Embryonic facial prominence (tissue), 1 donor: Measurements from ENCODE around the gene CXorf65.
A peak's percentile ranks its signal among the peaks of the same experiment; 100 is the strongest.

Source experiments
- DNase-seq: peaks from one replicate; pipeline ENCODE4 v3.0.0-alpha.2; 2016; ENCODE audit errors: extremely low spot score

Gene CXorf65

DNA sequence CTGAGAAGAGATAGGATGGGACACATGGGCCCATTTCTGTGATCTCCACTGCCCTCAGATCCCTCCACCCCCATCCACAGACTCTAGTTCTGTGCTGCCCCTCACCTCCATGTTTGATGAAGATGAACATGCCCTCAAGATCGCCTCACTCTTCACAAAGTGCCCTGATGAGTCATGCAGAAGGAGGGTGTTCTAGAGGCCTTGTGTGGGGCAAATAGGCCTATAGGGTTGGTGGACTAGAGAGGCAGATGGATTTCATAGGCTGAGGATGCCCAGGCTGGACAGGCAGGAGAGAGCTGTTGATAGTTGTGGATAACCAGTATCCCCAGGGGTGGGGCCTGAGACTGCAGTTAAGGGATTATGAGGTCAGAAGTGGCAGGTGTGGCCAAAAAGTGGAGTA lies at the start of gene CXorf65:
Gene CXorf65, minus strand, starts transcription at position 314 of the 400 bp plus-strand sequence. Its CDS starts 184 bp downstream, at position 130.
- no peak for DNase-seq

GRCh38 chrX:71154641-71155040 lies 48.1 kb upstream of the CXorf65 start:
- DNase-seq: no peak

- no peak for DNase-seq
Observed at GRCh38 chrX:71154196-71154595, 47.7 kb upstream of the CXorf65 start.

GRCh38 chrX:71151366-71151765 lies 44.8 kb upstream of the CXorf65 start:
- DNase-seq: no peak

DNA sequence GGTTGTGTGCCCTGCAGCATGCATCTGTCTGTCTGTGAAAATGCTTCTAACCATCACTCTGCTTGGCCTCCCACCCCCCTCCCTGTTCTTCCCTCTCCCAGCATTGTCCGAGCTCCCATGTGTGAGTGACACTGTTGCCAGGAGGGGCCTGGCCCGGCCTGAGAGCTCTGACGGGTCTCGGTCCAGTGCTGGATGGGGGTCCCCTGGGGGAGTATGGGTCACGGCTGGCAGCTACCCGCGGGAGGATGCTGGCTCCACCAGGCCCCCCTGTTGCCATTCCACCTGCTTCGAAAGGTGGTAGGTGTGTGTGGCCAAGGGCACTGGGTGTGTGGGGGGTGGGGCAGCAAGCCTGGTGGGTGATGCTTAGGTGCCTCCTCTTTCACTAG lies 41.7 kb upstream of the CXorf65 start:
- DNase-seq: no peak

GRCh38 chrX:71147496-71148277 lies 41.1 kb upstream of the CXorf65 start:
- DNase-seq: no peak

- DNase-seq: no peak
Observed at GRCh38 chrX:71144651-71145050, 38.1 kb upstream of the CXorf65 start, which contains the start of gene NLGN3. Gene NLGN3, plus strand, starts transcription at chrX:71144841. Its CDS starts 2,909 bp downstream, at chrX:71147750.

DNA sequence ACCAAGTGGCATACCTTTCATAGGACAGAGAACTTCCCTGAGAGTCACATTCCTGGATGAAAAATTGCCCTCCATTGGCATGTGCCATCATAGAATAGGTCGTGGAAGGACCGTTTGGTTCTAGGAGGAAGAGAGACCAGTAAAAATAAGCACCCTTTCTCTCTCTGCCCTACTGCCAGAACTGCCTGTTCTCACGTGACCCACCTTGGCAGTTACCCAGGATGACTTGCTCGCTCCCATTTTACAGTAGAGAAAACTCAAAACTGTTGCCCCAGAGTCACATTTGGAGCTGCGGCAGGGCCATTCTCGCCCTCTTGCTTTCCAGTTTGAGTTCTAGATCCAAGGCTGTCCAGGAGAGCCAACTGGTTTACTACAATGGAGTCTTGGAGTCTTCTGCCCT lies 37.0 kb upstream of the CXorf65 start:
- DNase-seq: no peak

GRCh38 chrX:71140440-71140839 lies 33.9 kb upstream of the CXorf65 start:
- DNase-seq: no peak

DNA sequence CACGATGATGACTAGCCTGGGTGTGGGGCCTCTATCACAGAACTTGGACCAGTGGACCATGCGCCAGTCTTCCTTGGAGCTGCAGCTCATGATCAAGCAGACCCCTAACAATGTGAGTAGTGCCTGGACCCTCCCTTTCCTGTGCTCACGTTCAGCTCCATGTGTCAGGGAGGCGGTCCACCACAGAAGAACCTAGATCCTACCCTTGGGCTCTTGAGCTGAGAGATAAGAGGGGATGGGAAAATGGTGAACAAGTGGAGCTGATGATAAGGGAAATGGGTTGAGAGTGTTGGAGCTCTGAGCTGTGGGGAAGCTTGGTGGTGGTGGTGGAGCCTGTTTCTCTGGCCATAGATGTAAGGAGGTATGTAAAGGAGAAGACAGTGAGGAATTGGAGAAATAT lies 25.0 kb upstream of the CXorf65 start:
- no peak for DNase-seq

DNA sequence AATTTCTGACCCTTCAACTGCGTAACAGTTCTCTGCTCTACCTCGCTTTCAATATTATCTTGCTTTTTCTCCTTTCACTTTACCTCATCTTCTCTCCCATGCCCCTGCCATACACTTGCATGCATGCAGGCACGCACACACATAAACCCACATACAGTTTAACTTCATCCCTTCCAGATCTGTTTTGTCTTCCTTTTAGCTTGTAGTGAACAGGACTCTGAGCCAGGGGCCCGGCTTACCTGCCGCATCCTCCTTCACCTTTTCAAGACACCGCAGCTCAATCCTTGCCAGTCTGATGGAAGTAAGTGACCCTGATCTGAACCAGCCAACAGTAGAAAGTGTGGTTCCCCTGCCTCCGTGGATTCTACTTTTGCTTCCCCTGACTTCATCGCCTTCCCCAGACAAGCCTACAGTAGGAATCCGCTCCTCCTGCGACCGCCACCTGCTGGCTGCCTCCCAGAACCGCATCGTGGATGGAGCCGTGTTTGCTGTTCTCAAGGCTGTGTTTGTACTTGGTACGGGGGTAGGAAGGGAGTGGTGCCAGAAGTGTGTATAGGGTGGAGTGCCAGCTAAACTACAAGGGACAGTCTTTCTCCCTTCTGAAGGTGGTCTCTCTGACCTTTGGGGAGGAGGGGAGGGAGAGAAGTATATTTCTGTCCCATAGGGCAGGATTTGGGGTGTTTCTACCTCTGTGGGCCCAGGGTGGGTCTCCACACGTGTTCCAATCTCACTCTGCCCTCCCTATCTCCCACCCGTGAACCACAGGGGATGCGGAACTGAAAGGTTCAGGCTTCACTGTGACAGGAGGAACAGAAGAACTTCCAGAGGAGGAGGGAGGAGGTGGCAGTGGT lies 22.6 kb upstream of the CXorf65 start:
- no peak for DNase-seq

DNA sequence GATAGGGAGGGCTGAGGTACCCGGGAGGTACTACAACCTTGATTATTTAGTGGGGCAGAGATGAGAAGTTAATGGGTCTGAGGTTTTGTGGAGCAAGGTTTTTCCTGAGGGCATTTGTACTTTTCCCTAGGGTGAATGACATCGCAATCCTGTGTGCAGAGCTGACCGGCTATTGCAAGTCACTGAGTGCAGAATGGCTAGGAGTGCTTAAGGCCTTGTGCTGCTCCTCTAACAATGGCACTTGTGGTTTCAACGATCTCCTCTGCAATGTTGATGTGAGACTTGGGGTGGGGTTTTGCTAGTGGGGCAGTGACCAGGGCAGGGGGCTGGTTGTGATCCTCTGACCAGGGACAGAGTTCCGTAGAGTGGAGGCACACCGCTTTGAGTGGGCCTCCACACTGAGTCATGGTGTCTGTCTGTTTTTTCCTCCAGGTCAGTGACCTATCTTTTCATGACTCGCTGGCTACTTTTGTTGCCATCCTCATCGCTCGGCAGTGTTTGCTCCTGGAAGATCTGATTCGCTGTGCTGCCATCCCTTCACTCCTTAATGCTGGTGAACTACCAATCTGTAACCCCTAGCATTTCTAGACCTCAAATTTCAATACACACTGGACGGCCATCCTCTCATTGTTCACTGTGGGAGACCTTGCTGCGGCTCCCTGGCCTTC lies 21.8 kb upstream of the CXorf65 start:
- DNase-seq: no peak

GRCh38 chrX:71118985-71119535 lies 12.5 kb upstream of the CXorf65 start:
- DNase-seq: no peak

GRCh38 chrX:71118032-71118984 lies 11.8 kb upstream of the CXorf65 start, which contains the start of gene MED12:
Gene MED12, plus strand, starts transcription at chrX:71118596. Its CDS starts 159 bp downstream, at chrX:71118755.
- DNase-seq: peak; percentile 70

DNA sequence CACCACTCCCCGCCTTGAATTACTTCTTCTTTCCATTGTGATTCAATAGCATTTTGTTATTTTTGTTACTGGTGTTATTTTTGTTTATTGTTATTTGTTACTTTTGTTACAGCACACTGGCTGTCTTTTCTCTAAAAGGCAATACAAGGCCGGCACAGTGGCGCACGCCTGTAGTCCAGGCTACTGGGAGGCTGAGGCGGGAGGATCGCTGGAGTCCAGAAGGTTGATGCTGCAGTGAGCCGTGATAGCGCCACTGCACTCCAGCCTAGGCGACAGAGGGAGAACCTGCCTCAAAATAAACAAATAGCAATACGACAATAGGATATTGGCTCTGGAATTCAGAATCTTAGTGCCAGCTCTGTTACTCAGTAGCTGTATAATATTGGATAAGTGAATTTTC lies 10.8 kb upstream of the CXorf65 start:
- DNase-seq: no peak

- DNase-seq: no peak
Observed at GRCh38 chrX:71111921-71112431, 5.4 kb upstream of the CXorf65 start.

GRCh38 chrX:71111141-71111843 lies 4.8 kb upstream of the CXorf65 start, which contains the start of gene IL2RG:
Gene IL2RG, minus strand, starts transcription at chrX:71111577. Its CDS starts 38 bp downstream, at chrX:71111539.
- DNase-seq: no peak

- no peak for DNase-seq
Observed at GRCh38 chrX:71109051-71109450, 2.5 kb upstream of the CXorf65 start.

GRCh38 chrX:71107762-71108360 lies 1.3 kb upstream of the CXorf65 start:
- no peak for DNase-seq
